Suprapubic skin (tissue), 4 donors: ENCODE data around the gene METTL1. TPM values are rescaled to one million over a fixed set of nuclear protein-coding genes. Genes with fewer than 3 reads are reported as not detected.
"Not testable (repeated sequence)": the region's sequence is repeated elsewhere in the genome, so short reads cannot be mapped to it uniquely, and the experiment has no call there.

Experiments used
- DNase-seq, 2 donors: peaks; one replicate each; pipeline ENCODE4 v3.0.0-alpha.2; 2019; ENCODE audit warnings: low spot score in 2 of 2
- H3K27ac ChIP-seq: fragments of 200-600 bp; sonication (generic); one replicate; pipeline ENCODE4 v1.5.1; 2019
- H3K27me3 ChIP-seq: fragments of 200-600 bp; sonication (generic); one replicate; pipeline ENCODE4 v1.5.1; 2019
- H3K36me3 ChIP-seq: fragments of 200-600 bp; sonication (generic); one replicate; pipeline ENCODE4 v1.5.1; 2019
- H3K4me1 ChIP-seq: fragments of 200-600 bp; sonication (generic); one replicate; pipeline ENCODE4 v1.5.1; 2019
- H3K4me3 ChIP-seq: fragments of 200-600 bp; sonication (generic); one replicate; pipeline ENCODE4 v1.5.1; 2019; ENCODE audit warnings: mild to moderate bottlenecking
- H3K9me3 ChIP-seq: fragments of 200-600 bp; sonication (generic); one replicate; pipeline ENCODE4 v1.5.1; 2019
- CTCF ChIP-seq, 2 donors: fragments of 200-600 bp in 1 of 2; fragments of 450-650 bp in 1 of 2; sonication (generic) in 1 of 2; IDR thresholded peaks; one replicate each; pipeline ENCODE4 v1.5.1; 2016 to 2019; ENCODE audit warnings: antibody characterized with exemption in 2 of 2, mild to moderate bottlenecking in 1 of 2, moderate library complexity in 1 of 2
- EP300 ChIP-seq: sonication (generic); formaldehyde crosslinking; IDR thresholded peaks from one replicate; pipeline ENCODE4 v1.6.1; 2017; ENCODE audit warnings: antibody characterized with exemption
- POLR2A ChIP-seq, 2 donors: fragments of 450-650 bp; IDR thresholded peaks; one replicate each; pipeline ENCODE4 v1.6.1; 2017; ENCODE audit warnings: antibody characterized with exemption in 2 of 2, mild to moderate bottlenecking in 2 of 2, moderate library complexity in 2 of 2
- POLR2AphosphoS5 ChIP-seq, 3 donors: sonication (generic); formaldehyde crosslinking; IDR thresholded peaks; one replicate each; pipeline ENCODE4 v1.6.1; 2017; ENCODE audit warnings: antibody characterized with exemption in 3 of 3
- WGBS: methylation state at CpG from one replicate; pipeline ENCODE4 v1.1.5; 2018; 5-methylcytosine and 5-hydroxymethylcytosine counted together
- total RNA-seq, 4 donors: library from RNA; depleted of rRNA; stranded (reverse); fragments of >200 nt; gene quantifications; one replicate each; pipeline ENCODE4 v1.1.0, GENCODE V29; 2016

The METTL1 gene
- 10 to 100 TPM in 3 of 4 donors, 1 to 10 TPM in 1; 9.1 to 24.1 (median 16.4) TPM for total RNA-seq

GRCh38 chr12:57771873-57772428 lies at the start of gene METTL1:
METTL1 (minus strand) TSS chr12:57772105; CDS start chr12:57772083, 22 bp downstream.
- Histone ChIP-seq H3K27ac (peak within 1 kb of the TSS; percentile 85), H3K27me3 (no peaks in the 10 kb centered on the region), H3K4me3 (peak within 1 kb of the TSS; percentile 79), H3K36me3 (peaks cover 25% of the 10 kb centered on the region), H3K4me1 (peaks cover 24% of the 10 kb centered on the region), H3K9me3 (no peaks in the 10 kb centered on the region)
- 0% methylated on average over 5 of the region's 28 CpGs for WGBS
- no peak for TF ChIP-seq CTCF (IDR thresholded peaks at IDR 0.05)
- TF ChIP-seq POLR2AphosphoS5 (IDR thresholded peaks at IDR 0.05) = peak; percentile 37 to 90 (median 74)
- peak in 1 of 2 donors; percentile 52 for TF ChIP-seq POLR2A (IDR thresholded peaks at IDR 0.05)
- peak; percentile 96 to 97 for DNase-seq

- not testable (repeated sequence) for H3K27ac ChIP-seq, DNase-seq, H3K27me3 ChIP-seq, H3K9me3 ChIP-seq, H3K4me3 ChIP-seq
- 67% methylated on average over 3 of the region's 5 CpGs for WGBS
- peaks cover 68% of the 10 kb centered on the region for H3K36me3 ChIP-seq
- H3K4me1 ChIP-seq = peaks cover 43% of the 10 kb centered on the region
Observed at GRCh38 chr12:57821015-57821414, 49.1 kb upstream of the METTL1 start.

- WGBS = 77% methylated on average over 8 of the region's 8 CpGs
- Histone ChIP-seq H3K36me3 (peaks cover 59% of the 10 kb centered on the region), H3K4me1 (peaks cover 52% of the 10 kb centered on the region)
- DNase-seq, H3K4me3 ChIP-seq, H3K27ac ChIP-seq, H3K9me3 ChIP-seq, H3K27me3 ChIP-seq: not testable (repeated sequence)
Observed at GRCh38 chr12:57820119-57820518, 48.2 kb upstream of the METTL1 start.

GRCh38 chr12:57817990-57818331 lies 46.1 kb upstream of the METTL1 start:
- not testable (repeated sequence) for DNase-seq
- Histone ChIP-seq H3K36me3 (peaks cover 37% of the 10 kb centered on the region), H3K4me1 (peaks cover 48% of the 10 kb centered on the region)

GRCh38 chr12:57817261-57817989 lies 45.5 kb upstream of the METTL1 start:
- Histone ChIP-seq H3K4me1 (peaks cover 43% of the 10 kb centered on the region), H3K27me3 (no peaks in the 10 kb centered on the region), H3K9me3 (no peaks in the 10 kb centered on the region), H3K36me3 (peaks cover 36% of the 10 kb centered on the region), H3K27ac (peak overlapping the region; percentile 36), H3K4me3 (no peak overlapping the region)
- TF ChIP-seq POLR2A (IDR thresholded peaks at IDR 0.05) (no peak), POLR2AphosphoS5 (IDR thresholded peaks at IDR 0.05) (no peak), CTCF (IDR thresholded peaks at IDR 0.05) (no peak), EP300 (no peak)
- no peak for DNase-seq
- 60% methylated on average over 7 of the region's 8 CpGs for WGBS

More at GRCh38 chr12:57817990-57818331, 46.1 kb upstream of the METTL1 start:
- H3K27me3 ChIP-seq, H3K4me3 ChIP-seq, H3K27ac ChIP-seq, H3K9me3 ChIP-seq: not testable (repeated sequence)
- 75% methylated on average over 3 of the region's 3 CpGs for WGBS

GRCh38 chr12:57816855-57817151 lies 44.9 kb upstream of the METTL1 start:
- no peak for TF ChIP-seq EP300
- no peak for TF ChIP-seq POLR2AphosphoS5 (IDR thresholded peaks at IDR 0.05)
- no peak for TF ChIP-seq CTCF (IDR thresholded peaks at IDR 0.05)
- no peak for TF ChIP-seq POLR2A (IDR thresholded peaks at IDR 0.05)
- H3K27me3 ChIP-seq = no peaks in the 10 kb centered on the region
- H3K4me3 ChIP-seq = no peak overlapping the region
- DNase-seq = no peak
- H3K4me1 ChIP-seq = peaks cover 40% of the 10 kb centered on the region
- H3K27ac ChIP-seq = peak overlapping the region; percentile 36
- H3K36me3 ChIP-seq = peaks cover 31% of the 10 kb centered on the region
- 41% methylated on average over 5 of the region's 5 CpGs for WGBS
- H3K9me3 ChIP-seq = no peaks in the 10 kb centered on the region
